ENCODE measurements around the gene ANXA6. TPM values are rescaled to one million over a fixed set of nuclear protein-coding genes. Genes with fewer than 3 reads are reported as not detected.

The ANXA6 gene
- total RNA-seq, 6 experiments from 2014 or later = 507 to 578 (median 546) TPM

DNA sequence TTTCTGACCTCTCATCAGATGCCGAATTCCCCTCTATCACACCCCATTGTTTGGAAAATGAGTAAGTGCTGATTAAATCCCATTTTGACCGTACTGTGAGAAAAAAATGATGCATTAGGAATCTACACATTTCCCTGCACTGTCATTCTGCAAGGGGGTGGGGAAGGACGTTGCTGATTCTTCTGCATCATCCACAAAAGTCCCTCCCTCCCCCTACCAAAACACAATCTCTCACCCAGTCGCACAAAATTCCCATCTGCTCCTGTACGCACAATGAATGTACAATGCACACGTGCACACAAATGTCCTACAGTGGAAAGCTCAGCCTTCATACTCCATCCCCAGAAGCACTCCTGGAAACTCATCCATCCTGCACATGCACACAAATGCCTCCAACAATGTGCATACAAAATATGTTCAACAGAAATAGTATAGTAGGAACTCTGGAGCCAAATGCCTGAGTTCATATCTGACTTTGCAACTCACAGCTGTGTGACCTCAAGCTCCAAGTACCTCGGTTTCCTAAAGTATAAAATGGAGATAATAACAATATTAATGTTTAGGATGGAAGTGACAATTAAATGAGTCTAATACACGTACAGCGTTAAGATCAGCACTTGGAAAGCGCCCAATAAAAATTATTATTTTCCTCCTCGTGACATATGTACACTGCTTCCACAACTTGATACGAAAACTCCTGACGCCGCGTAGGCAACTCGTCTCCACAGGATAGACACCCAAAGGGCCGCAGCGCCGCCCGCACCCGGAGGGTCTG lies 77.6 kb downstream of the ANXA6 start:
- peaks cover 70% of the 10 kb centered on the region for H3K4me1 Mint-ChIP-seq (ENCODE audit: low read depth)
- H3K27me3 Mint-ChIP-seq (ENCODE audit: insufficient read depth) = no peaks in the 10 kb centered on the region
- DNase-seq = peak; percentile 60
- peaks cover 25% of the 10 kb centered on the region for H3K36me3 Mint-ChIP-seq (ENCODE audit: low read depth)
- H3K9me3 Mint-ChIP-seq = no peaks in the 10 kb centered on the region
- peak overlapping the region; percentile 73 for H3K27ac Mint-ChIP-seq
- TF ChIP-seq, protein P1, sequence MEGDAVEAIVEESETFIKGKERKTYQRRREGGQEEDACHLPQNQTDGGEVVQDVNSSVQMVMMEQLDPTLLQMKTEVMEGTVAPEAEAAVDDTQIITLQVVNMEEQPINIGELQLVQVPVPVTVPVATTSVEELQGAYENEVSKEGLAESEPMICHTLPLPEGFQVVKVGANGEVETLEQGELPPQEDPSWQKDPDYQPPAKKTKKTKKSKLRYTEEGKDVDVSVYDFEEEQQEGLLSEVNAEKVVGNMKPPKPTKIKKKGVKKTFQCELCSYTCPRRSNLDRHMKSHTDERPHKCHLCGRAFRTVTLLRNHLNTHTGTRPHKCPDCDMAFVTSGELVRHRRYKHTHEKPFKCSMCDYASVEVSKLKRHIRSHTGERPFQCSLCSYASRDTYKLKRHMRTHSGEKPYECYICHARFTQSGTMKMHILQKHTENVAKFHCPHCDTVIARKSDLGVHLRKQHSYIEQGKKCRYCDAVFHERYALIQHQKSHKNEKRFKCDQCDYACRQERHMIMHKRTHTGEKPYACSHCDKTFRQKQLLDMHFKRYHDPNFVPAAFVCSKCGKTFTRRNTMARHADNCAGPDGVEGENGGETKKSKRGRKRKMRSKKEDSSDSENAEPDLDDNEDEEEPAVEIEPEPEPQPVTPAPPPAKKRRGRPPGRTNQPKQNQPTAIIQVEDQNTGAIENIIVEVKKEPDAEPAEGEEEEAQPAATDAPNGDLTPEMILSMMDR (IDR thresholded peaks at IDR 0.05) = no peak
- H3K4me3 Mint-ChIP-seq = peak overlapping the region; percentile 82

DNA sequence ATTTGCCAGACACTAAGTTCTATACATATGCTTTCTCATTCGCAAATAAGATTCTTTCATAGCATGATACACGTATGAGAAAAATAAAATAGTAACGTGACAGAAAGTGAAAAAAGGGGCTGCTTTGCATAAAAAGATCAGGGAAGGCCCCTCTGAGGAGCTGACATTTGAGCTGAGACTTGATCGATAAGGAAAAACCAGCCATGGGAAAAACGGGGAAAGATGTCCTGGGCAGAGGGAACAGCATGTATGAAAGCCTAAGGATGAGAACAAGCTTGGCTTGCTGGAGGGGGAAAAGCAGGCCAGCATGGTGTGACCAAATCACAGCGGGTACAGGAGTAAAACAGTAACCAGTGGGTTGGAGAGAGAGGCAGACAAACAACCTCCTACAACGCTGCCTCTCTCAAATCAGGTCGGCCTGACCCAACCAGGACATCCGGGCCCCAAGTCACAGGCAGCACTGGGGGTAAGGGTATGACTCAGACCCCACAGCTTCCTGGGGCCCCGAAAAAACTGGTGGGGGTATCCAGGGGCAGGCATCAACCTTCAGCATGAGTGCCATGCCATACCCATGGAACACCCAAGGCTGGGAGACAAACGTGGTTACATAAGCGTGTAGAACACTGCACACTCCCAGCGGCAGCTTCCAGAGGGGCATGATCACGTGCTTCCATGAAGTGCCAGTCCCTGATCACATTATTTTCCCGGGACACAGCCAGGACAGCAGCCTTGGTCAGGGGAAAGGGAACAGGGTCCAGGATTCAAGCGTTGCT lies 78.9 kb downstream of the ANXA6 start:
- peaks cover 65% of the 10 kb centered on the region for H3K4me1 Mint-ChIP-seq (ENCODE audit: low read depth)
- H3K4me3 Mint-ChIP-seq = peak overlapping the region; percentile 82; the same call in 1 of the 2 replicates
- H3K9me3 Mint-ChIP-seq = no peaks in the 10 kb centered on the region
- peaks cover 25% of the 10 kb centered on the region for H3K36me3 Mint-ChIP-seq (ENCODE audit: low read depth)
- DNase-seq = no peak
- peak overlapping the region; percentile 73 for H3K27ac Mint-ChIP-seq
- no peaks in the 10 kb centered on the region for H3K27me3 Mint-ChIP-seq (ENCODE audit: insufficient read depth)
- TF ChIP-seq, protein P1 (IDR thresholded peaks at IDR 0.05) = no peak

DNA sequence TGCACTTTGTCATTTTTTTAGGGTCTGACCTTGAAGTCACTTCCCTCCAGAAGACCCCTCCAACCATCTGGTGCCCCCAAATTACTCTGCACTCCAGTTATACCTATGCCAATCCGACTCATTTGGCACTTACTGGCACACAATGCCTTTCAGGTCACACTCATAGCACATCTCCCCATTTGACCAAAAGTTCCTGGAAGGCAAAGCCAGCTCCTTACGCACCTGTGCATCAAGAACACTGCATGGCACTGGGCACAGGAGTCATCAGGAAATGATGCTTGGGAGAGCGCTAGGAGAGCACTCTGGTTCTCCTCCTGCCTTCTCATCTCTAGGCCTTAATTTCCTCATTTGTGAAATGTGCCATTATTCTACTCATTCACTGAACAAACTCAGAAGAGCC lies 79.6 kb downstream of the ANXA6 start:
- H3K27me3 Mint-ChIP-seq (ENCODE audit: insufficient read depth) = no peaks in the 10 kb centered on the region
- H3K4me1 Mint-ChIP-seq (ENCODE audit: low read depth) = peaks cover 68% of the 10 kb centered on the region
- H3K9me3 Mint-ChIP-seq = no peaks in the 10 kb centered on the region
- H3K36me3 Mint-ChIP-seq (ENCODE audit: low read depth) = peaks cover 29% of the 10 kb centered on the region
- DNase-seq = no peak
- H3K27ac Mint-ChIP-seq = no peak overlapping the region
- H3K4me3 Mint-ChIP-seq = no peak overlapping the region
- TF ChIP-seq, protein P1 (IDR thresholded peaks at IDR 0.05) = no peak

DNA sequence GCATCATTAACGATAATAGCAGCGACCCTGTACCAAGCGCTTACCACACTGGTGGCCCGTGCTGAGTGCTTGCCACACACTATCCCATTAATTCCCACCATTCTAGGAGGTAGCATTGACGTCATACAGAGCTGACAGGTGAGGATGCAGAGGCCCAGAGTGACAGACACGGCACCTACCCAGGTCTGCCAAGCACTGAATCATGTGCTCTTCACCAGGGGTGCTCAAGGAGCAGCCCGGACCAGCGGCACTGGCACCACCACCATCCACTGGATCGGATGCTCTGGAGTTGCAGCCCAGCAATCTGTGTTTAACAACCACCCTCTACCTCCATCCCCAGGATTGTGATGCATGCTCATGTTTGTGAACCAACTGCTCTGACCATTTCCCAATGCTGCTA lies 80.2 kb downstream of the ANXA6 start:
- Mint-ChIP-seq H3K4me1 (ENCODE audit: low read depth) (peaks cover 69% of the 10 kb centered on the region), H3K27me3 (ENCODE audit: insufficient read depth) (no peaks in the 10 kb centered on the region), H3K4me3 (no peak overlapping the region), H3K36me3 (ENCODE audit: low read depth) (peaks cover 32% of the 10 kb centered on the region), H3K9me3 (no peaks in the 10 kb centered on the region), H3K27ac (no peak overlapping the region)
- TF ChIP-seq, protein P1 (IDR thresholded peaks at IDR 0.05) = no peak
- DNase-seq = no peak

DNA sequence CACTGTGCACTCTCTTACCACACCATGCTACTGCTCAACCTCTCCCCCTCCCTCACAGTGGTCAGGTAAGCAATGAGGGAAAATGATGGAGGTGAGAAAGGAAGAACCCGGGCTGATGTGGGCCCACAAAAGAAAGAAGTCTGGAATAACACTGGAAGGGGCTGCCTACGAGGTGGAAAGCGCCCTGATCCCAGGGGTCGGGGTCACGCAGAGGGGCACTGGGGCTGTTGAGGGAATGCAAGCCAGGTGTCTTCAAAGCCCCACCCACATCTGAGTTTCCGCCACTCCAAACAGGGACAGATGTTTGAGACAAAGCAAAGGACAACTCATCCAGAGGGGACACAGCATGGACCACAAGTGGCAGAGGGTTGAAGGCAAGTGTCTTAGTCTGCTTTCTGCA lies 81.0 kb downstream of the ANXA6 start:
- Mint-ChIP-seq H3K9me3 (no peaks in the 10 kb centered on the region), H3K4me1 (ENCODE audit: low read depth) (peaks cover 71% of the 10 kb centered on the region), H3K36me3 (ENCODE audit: low read depth) (peaks cover 32% of the 10 kb centered on the region), H3K27ac (peak overlapping the region; percentile 90), H3K4me3 (peak overlapping the region; percentile 49), H3K27me3 (ENCODE audit: insufficient read depth) (no peaks in the 10 kb centered on the region)
- DNase-seq = no peak
- TF ChIP-seq, protein P1 (IDR thresholded peaks at IDR 0.05) = no peak
